HG02970 (cell line): ENCODE results near the gene RAB3B.
"Not testable (repeated sequence)": the region's sequence is repeated elsewhere in the genome, so short reads cannot be mapped to it uniquely, and the experiment has no call there.

Source experiments
- ATAC-seq: cut with Tn5 transposase; IDR thresholded peaks from one replicate; pipeline ENCODE4 v1.9.1; 2021; ENCODE audit warnings: mild to moderate bottlenecking, moderate library complexity, moderate number of reproducible peaks; ENCODE audit not compliant: unreplicated experiment, low FRiP score

The RAB3B gene

DNA sequence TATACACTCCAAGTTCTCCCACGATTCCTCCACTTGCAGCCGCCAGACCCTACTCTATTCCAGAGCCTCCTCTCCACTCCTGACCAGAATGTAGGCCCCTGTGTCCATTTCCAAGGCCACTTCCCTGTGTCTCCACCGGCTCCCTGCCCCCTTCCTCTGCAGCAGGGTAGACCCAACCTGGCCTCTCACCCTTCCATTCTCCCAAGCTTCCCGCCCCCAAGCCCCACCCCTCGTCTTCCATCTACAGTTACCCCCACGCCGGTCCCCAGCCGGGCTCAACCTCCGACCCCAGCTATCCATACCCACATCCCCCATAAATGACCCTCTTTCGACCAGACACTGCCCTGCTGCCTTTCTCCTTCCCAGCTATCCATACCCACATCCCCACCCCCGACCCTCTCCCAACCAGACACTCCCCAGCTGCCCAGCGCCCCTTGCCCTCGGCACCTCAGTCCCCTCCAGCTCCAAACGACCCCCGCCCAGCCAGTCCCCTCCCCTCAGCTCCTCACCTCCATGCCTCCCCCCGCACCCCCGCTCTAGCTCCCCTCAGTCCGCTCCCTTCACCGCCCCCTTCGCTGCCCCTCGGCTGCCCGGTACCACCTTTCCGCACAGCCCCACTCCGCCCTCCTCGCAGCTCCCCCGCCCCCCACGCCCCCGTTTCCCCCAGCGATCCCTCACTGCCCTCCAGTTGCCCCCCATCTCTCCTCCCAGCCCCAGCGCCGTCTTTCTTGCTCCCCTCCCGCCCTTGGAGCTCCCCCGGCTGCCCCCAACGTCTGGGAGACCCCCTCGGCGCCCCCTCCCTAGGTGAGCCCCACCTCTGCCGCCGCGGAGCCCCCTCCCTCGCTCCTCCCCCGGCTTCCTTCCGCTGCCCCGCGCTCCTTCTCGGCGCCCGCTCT, 670 bp downstream of the RAB3B start:
- no peak for ATAC-seq

DNA sequence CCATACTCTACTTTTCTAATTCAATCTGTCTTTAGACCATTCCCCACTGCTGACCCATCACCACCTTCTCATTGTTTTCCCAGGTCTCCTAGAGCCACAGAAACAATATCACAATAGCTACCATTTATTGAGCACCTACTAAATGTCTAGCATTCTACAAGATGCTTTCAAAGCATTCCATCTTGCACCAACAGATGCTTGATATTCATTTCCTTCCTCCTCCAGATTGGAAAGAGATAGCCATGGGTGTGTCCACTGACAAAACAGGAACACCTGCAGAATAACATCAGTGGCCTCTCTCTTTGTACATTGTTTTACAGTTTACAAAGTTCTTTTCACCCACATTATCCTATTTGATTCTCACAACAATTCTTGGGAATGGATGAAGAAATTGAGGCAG, 2.2 kb downstream of the RAB3B start:
- no peak for ATAC-seq

DNA sequence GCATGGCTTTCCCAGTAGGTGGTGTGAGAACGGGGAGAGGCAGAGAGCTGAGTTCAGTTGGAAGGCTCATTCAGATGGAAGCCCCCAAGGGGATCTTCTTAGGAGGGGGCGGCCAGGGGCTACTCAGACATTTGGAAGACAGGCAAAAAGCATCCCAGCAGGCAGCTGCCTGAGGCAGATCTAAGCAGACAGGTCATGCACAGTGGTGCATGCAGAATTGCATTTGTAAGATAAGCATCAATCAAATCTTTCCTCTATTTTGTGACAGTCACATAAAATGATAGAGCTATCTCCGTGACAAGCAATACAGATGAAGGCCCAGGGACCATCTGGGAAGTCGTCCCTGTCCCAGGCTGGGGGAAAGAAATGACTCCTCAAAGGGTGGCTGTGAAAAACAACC, 3.8 kb downstream of the RAB3B start:
- ATAC-seq, result no peak

DNA sequence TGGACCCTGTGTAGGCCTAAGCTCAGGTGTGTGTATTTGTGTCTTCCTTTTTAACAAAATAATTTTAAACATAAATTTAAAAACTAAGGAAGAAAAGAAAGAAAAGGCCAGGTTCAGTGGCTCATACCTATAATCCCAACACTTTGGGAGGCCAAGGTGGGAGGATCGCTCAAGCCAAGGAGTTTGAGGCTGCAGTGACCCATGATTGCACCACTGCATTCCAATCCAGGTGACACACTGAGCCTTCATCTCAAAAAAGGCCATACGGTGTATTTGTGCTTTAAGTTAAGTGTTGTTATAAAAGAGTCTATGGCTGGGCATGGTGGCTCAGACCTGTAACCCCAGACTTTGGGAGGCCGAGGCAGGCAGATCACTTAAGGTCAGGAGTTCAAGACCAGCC, 8.3 kb downstream of the RAB3B start:
- ATAC-seq, result no peak

DNA sequence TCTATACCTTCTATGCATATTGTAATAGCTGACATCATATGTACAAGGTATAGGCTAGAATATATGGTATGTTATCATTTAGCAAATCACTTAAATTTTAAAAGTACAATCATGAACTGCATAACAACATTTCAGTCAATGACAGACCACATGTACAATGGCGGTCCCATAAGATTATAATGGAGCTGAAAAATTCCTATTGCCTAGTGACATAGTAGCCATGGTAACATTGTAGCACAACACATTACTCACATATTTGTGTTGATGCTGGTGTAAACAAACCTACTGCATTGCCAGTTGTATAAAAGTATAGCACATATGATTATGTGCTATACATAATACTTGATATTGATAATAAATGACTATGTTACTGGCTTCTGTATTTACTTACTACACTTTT, 8.9 kb downstream of the RAB3B start:
- ATAC-seq, result no peak

DNA sequence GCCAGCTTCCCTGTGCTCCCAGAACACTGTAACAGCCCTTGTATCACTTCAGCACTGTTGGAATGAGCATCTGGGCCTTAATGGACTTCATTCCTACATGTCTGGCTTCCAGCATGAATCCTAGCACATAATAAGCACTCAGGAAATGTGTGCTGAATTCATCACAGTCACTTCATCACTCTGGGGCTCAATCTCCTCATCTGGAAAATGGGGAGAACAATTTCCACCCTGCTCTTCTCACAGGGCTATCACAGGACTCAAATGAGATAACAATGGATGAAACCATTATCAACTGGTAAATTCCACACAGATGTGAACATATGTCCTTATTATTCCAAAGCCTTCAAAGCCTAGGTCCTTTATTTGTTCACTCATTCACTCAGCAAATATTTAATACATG, 12.4 kb downstream of the RAB3B start:
- no peak for ATAC-seq

DNA sequence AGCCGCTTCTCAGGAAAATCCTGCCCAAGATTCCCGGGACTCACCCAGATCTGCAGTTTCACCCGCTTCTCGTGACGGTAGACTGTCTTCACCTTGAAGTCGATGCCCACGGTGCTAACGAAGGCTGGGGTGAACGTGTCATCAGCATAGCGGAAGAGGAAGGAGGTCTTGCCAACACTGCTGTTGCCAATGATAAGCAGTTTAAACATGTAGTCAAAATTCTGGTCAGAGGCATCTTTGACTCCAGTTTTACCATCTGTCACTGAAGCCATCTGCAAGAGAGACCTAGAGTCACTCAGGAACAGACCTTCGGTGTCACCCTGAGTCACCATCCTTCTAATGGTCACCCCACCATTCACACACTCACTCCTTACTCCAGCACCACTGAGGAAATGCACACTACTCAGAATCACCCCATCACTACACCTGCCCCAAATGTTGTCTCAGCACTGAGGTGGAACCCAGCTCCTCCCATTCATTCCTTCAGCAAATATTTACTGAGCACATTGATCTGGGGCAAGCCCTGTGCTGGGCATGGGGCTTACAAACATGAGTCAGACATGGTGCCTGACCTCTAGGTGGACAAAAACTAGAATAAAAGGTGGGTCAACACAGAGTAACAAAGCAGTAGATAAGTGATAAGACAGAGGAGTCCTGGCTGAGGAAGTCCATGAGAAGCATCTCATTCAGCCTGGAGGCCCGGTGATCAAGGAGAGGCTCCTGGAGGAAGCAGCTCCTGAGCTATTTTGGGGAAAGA, 13.5 kb downstream of the RAB3B start:
- ATAC-seq, result no peak

DNA sequence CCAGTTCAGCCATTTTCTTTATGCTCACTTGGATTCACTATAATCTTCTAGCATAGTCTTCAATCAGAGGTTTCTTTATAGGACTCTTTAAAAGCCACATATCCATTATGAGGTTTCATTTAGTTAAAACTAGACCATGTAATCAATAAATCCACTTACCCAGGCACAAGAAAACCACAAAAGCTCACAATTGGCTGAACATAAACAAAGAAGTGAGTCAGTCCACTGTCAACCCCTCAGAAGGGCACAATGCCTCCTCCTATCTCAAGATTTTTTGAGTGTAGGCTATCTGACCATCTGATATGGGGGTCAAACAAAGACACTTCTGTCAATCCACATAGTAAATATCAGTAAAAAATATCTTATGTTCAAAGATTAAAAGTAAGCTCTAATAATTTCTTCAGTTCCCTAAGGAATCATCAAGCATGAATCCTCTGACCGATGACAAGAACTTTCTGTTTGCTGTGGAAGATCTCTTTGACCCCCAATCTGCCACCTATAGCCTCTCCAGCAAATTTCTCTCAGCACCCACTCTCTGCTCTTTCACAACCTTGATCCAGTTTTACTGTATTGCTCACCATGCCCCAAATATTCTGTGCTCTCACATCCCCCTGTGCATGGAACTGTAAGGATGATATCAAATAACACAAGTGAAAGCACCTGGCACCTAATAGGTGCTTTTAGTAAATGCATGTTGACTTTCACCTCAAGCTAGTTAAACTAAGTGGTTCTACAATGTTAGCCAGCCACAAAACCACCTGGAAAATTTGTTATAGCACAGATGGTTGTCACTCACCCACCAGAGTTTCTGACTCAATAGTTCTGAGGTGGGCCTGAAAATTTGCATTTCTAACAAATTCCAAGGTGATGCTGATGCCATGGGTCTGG, 16.7 kb downstream of the RAB3B start:
- no peak for ATAC-seq

DNA sequence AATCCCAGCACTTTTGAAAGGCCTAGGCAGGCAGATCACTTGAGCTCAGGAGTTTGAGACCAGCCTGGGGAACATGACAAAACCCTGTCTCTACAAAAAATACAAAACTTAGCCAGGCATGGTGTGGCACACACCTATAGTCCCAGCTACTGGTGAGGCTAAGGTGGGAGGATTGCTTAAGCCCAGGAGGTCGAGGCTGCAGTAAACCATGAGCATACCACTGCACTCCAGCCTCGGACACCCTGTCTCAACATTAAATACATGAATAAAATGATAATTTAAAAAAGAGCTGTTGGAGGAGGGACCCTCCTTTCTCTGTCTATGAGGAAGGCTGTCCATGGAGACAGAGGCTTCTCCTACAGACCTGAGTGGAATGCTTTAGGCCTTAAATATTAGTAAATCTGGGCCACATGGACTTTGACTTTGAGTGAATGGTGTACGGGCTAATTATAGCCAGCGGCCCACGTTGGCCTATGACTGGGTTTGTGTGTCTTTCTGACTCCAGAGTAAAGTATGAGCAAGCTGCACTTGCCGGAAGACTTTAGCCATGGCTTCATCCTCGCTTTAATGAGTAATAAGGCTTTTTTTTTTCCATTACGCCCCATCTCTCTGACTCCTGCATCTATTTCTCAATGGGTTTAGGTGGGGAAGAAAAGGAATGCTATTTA, 21.3 kb downstream of the RAB3B start:
- ATAC-seq, result no peak

DNA sequence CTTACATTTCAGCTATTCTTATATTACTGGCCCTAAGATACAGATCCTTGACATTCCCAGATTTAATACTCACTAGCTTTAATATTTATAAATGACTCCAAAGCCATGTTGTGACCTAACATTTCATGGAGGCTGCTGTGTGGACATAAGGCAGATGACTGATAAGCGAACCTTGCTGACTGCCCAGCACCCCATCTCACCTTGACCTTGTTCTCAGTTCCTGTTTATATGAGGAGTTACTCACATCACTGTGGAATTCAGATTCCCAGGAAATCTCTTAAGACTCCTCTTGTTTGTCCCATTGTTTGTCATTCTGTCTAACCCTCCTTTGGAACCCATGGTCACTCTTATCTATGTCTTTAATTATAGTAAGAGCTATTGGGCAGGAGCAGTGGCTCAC, 21.9 kb downstream of the RAB3B start:
- ATAC-seq, result no peak

DNA sequence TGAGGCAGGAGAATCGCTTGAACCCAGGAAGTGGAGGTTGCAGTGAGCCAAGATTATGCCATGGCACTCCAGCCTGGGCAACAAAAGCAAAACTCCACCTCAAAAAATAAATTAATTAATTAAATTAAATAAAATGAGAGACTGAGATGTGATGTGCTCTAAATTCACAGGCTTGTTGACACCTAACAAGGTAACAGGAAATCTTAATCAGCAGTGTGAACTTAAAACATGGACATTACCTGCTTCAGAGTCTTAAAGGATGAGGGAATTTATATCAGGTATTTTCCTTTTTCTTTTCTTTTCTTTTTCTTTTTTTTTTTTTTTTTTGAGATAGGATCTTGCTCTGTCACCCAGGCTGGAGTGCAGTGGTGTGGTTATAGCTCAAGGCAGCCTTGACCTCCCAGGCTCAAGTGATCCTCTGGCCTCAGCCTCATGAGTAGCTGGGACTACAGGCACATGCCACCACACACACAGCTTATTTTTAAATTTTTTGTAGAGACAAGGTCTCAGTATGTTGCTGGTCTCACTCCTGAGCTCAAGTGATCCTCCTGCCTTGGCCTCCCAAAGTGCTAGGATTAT, 23.2 kb downstream of the RAB3B start:
- not testable (repeated sequence) for ATAC-seq

DNA sequence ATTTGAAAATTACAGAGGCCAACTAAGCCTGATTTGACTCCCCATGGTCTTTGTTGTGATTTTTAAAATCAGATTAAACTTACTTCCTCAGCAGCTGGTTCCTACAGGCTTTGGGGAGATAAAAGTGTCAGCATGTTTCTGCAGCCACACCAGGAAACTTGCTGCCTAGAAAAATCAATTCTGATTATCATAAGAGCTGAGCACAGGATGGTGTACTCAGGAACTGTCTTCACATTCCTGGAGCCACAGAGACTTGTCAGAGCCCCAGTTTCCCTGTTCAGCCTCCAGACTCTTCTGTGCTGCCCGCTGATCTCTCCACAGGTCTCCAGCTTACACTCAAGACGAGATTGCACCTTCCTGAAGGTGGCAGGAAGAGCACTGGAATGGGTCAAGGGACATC, 23.9 kb downstream of the RAB3B start:
- no peak for ATAC-seq

DNA sequence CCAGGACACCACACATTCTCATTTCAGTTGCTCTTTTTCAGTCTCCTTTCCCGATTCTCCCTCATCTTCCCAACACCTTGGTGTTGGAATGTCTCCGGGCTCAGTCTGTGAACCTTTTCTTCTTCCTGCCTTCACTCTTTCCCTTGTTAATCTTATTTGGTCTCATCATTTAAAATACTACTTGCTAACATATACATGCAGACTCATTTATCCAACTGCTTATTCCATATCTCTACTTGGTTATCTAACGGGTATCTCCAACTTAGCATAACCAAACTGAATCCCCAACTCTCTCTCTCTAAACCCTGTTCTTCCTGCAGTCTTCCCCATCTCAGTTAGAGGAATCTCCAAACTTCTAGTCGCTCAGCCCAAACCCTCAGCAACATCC, 26.2 kb downstream of the RAB3B start:
- ATAC-seq, result no peak

DNA sequence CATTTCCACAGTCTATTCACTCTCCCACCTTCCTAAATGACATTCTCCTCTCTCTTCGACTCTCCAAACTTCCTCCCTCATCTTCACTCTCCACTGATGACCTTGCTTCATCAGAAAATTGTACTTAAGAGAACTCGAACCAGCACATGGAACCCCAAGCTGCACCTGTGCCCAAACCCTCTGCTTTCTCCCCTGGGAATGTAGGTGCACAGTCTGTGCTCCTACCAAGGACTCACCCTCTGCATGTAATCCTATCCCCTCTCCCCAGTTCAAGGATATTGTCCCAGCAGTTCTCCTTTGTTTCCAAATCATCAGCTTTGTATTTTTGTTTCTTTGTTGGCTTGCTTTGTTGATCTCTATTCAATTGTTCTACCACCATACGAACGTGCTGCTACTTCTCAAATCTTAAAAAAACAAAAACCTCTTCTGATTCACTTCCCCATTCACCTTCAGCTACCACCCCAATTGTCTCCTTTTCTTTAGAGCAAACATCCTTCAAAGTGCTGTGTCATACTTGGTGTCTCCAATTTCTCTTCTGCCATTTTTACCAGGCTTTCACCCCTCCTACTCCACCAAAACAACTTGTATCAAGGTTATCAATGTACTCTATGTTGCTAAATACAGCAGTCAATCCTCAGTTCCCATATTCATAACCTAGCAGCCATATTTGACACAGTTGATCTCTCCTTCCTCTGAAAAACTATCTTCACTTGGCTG, 26.8 kb downstream of the RAB3B start:
- no peak for ATAC-seq

DNA sequence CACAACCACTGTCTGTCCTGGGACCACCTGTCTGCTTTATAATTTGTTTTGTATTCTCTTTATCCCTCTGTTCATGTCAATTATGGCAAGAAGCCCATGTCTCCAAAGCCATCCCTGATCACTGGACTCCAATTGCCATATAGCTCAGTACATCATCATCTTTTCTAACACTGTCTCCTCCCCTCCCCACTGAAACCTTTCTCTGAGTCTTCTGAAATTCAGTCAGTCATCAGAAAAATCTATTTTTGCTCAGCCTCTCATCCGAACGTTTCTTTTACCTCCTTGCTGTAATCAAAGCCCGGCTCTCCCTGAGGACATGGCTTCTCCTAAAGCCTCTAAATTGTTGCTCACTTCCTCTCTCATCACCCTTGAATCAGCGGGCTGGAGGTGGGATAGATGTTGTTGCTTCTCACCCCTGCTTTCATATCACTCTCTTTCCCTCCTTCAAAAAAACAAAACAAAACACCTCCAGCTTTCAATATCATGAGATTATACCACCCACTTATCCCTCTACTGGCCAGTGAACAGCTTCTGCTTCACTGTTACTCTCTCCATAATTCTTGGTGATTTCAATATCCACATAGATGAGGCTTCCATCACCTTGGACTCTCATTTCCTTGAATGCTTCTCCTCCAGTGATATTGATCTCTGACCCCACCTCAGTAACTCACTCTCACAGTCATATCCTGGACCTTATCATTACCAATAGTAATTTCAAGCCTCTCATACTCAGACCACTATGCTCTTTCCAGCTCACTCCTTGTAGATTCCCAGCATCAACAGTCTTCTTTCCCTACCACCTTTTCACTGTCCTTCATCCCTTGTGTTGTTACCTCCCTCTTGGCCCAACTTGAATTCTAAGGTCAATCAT, 27.8 kb downstream of the RAB3B start:
- ATAC-seq, result no peak

DNA sequence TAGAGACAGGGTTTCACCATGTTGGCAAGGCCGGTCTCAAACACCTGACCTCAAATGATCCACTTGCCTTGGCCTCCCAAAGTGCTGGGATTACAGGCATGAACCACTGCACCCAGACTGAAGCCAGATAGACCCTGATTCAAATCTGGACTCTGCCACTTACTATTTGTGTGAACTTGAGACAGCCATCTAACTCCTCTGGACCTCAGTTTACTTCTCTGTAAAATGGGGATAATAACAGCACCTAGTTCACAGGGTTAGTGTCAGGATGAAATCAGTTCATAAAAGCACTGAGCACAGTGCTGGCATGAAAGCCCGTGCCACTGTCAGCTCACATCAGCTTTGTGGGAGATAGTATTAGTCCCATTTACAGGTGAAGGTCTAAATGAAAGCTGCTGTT, 28.5 kb downstream of the RAB3B start:
- ATAC-seq, result no peak

DNA sequence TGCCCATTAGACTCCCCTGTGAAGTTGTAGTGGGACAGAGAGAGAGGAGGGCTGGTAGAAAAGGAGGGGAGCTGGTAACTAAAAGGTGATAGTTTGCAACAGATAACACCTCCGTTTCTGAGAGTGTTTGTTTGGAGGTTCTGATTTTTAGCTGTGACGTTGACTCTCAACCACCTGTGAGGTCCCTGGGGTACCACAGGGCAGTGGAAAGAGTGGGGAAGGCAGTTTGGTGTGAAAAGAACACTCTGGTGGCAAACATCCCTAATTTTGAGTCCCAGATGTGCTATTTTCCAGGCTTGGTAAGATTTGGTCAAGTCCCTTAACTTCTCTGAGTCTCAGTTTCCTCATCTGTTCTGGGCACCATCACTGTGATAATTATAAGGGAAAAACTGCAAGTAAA, 29.3 kb downstream of the RAB3B start:
- ATAC-seq, result no peak

DNA sequence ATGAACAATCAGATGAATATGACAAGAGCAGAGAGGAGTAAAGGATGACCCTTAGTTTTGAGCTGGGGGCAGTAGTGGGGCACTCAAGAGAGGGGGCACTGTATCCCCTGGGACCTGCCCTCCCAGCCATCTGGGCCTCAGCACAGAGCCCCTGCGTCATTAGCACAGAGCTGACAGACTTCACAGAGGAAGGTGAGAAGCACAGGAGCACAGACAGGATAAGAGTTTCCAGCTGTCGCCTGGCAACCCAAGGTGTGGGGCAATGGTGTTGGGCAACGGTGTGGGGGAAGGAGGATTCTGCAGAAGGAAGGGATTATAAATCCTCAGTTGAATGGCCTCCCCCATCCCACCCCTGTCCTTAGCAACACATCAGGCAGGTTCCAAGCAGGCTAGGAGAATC, 30.2 kb downstream of the RAB3B start:
- no peak for ATAC-seq
